Peyer's patch (tissue), 4 donors: ENCODE results near the gene IGFBPL1. TPM values are rescaled to one million over a fixed set of nuclear protein-coding genes. Genes with fewer than 3 reads are reported as not detected.

ENCODE experiments used
- DNase-seq, 3 donors: peaks; one replicate each; pipeline ENCODE4 v3.0.0-alpha.2; 2017 to 2019
- H3K27ac ChIP-seq, 4 donors: fragments of 200-600 bp; sonication (generic); one replicate each; pipeline ENCODE4 v1.5.1; 2016 to 2019
- H3K27me3 ChIP-seq, 2 donors: fragments of 200-600 bp; sonication (generic); one replicate each; pipeline ENCODE4 v1.5.1; 2019
- H3K36me3 ChIP-seq, 3 donors: fragments of 200-600 bp; sonication (generic); one replicate each; pipeline ENCODE4 v1.5.1; 2016 to 2019
- H3K4me1 ChIP-seq, 4 donors: fragments of 200-600 bp; sonication (generic); one replicate each; pipeline ENCODE4 v1.5.1; 2016 to 2019
- H3K4me3 ChIP-seq, 4 donors: fragments of 200-600 bp; sonication (generic); 1 replicate in 3 of 4; 2 replicates in 1 of 4; pipeline ENCODE4 v1.5.1; 2016 to 2019; ENCODE audit warnings: mild to moderate bottlenecking in 1 of 4
- H3K9me3 ChIP-seq, 4 donors: fragments of 200-600 bp; sonication (generic); one replicate each; pipeline ENCODE4 v1.5.1; 2016 to 2019; ENCODE audit warnings: mild to moderate bottlenecking in 1 of 4
- POLR2A ChIP-seq, 2 donors: fragments of 450-650 bp; IDR thresholded peaks; one replicate each; pipeline ENCODE4 v1.5.1; 2017; ENCODE audit warnings: antibody characterized with exemption in 2 of 2, mild to moderate bottlenecking in 2 of 2, moderate library complexity in 2 of 2
- total RNA-seq, 4 donors: library from RNA; depleted of rRNA; stranded (reverse); fragments of >200 nt; gene quantifications; one replicate each; pipeline ENCODE4 v1.1.0, GENCODE V29; 2016
- TF ChIP-seq, protein P1 (sequence below), 6 experiments: fragments of 450-650 bp in 4 of 6; fragments of 200-600 bp in 2 of 6; sonication (generic) in 1 of 6; IDR thresholded peaks; one replicate each; pipeline ENCODE4 v1.5.1; 2017 to 2019; ENCODE audit warnings: antibody characterized with exemption in 6 of 6, mild to moderate bottlenecking in 3 of 6, moderate library complexity in 1 of 6

IGFBPL1 gene
- total RNA-seq, 4 donors from 2014 or later, result 1.2 to 1.4 TPM; not detected in 2

DNA sequence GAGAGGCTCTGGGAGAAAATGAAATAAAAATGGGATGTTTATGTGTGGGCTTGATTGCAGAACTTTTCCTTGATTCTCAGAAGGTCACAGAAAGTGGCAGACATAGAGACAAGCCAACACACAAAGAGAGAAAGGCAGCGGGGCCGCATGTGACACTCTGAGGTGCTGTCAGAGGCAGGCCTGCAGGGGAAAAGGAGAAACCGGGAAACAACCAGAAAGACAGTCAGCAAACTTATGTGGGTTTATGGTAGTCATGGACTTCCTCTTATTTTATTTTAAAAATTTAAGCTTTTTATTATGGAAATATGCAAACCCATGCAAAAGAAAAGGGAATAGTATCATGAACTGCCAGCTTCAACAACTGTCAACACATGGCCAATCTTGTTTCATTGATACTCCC, 16.3 kb upstream of the IGFBPL1 start:
- no peak for DNase-seq
- no peaks in the 10 kb centered on the region for H3K9me3 ChIP-seq
- H3K4me3 ChIP-seq, result no peak overlapping the region
- no peaks in the 10 kb centered on the region for H3K4me1 ChIP-seq
- H3K27me3 ChIP-seq, result no peaks in the 10 kb centered on the region
- no peaks in the 10 kb centered on the region for H3K36me3 ChIP-seq
- no peak overlapping the region for H3K27ac ChIP-seq
- no peak for TF ChIP-seq POLR2A (IDR thresholded peaks at IDR 0.05)
- TF ChIP-seq, protein P1, sequence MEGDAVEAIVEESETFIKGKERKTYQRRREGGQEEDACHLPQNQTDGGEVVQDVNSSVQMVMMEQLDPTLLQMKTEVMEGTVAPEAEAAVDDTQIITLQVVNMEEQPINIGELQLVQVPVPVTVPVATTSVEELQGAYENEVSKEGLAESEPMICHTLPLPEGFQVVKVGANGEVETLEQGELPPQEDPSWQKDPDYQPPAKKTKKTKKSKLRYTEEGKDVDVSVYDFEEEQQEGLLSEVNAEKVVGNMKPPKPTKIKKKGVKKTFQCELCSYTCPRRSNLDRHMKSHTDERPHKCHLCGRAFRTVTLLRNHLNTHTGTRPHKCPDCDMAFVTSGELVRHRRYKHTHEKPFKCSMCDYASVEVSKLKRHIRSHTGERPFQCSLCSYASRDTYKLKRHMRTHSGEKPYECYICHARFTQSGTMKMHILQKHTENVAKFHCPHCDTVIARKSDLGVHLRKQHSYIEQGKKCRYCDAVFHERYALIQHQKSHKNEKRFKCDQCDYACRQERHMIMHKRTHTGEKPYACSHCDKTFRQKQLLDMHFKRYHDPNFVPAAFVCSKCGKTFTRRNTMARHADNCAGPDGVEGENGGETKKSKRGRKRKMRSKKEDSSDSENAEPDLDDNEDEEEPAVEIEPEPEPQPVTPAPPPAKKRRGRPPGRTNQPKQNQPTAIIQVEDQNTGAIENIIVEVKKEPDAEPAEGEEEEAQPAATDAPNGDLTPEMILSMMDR (IDR thresholded peaks at IDR 0.05), result no peak

GRCh38 chr9:38439916-38440301, 15.7 kb upstream of the IGFBPL1 start:
- no peaks in the 10 kb centered on the region for H3K27me3 ChIP-seq
- no peak for DNase-seq
- no peaks in the 10 kb centered on the region for H3K9me3 ChIP-seq
- no peaks in the 10 kb centered on the region for H3K36me3 ChIP-seq
- no peak for TF ChIP-seq POLR2A (IDR thresholded peaks at IDR 0.05)
- TF ChIP-seq, protein P1 (IDR thresholded peaks at IDR 0.05), result no peak
- no peak overlapping the region for H3K27ac ChIP-seq
- no peaks in the 10 kb centered on the region for H3K4me1 ChIP-seq
- no peak overlapping the region for H3K4me3 ChIP-seq

GRCh38 chr9:38439291-38439915, 15.1 kb upstream of the IGFBPL1 start:
- H3K4me1 ChIP-seq, result no peaks in the 10 kb centered on the region

GRCh38 chr9:38437193-38437823, 13.1 kb upstream of the IGFBPL1 start:
- Histone ChIP-seq H3K4me3 (no peak overlapping the region), H3K27ac (no peak overlapping the region), H3K9me3 (no peaks in the 10 kb centered on the region), H3K27me3 (no peaks in the 10 kb centered on the region), H3K4me1 (no peaks in the 10 kb centered on the region), H3K36me3 (no peaks in the 10 kb centered on the region)
- no peak for TF ChIP-seq POLR2A (IDR thresholded peaks at IDR 0.05)
- TF ChIP-seq, protein P1 (IDR thresholded peaks at IDR 0.05), result no peak
- DNase-seq, result no peak

More at GRCh38 chr9:38439291-38439915, 15.1 kb upstream of the IGFBPL1 start:
- Histone ChIP-seq H3K36me3 (no peaks in the 10 kb centered on the region), H3K9me3 (no peaks in the 10 kb centered on the region), H3K27ac (no peak overlapping the region), H3K27me3 (no peaks in the 10 kb centered on the region), H3K4me3 (no peak overlapping the region)
- no peak for TF ChIP-seq POLR2A (IDR thresholded peaks at IDR 0.05)
- TF ChIP-seq, protein P1 (IDR thresholded peaks at IDR 0.05), result no peak
- no peak for DNase-seq

DNA sequence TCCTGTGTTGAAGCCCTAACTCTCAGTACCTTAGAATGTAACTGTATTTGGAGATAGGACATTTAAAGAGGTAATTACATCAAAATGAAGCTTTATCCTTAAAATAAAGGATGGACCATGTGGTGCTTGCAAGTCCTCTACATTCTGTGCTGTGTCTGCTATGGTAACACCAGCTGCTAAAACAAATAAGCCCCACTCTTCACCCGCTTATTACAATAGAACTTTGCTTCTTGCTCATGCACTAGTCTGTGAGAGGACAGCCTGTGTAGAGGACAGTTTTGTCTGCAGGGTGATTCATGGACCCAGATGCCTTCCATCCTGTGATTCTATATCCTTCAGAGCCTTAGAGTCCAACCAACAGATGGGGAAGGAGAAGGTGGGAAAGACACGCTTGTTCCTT, 12.5 kb upstream of the IGFBPL1 start:
- no peaks in the 10 kb centered on the region for H3K9me3 ChIP-seq
- no peak overlapping the region for H3K27ac ChIP-seq
- TF ChIP-seq POLR2A (IDR thresholded peaks at IDR 0.05), result no peak
- TF ChIP-seq, protein P1 (IDR thresholded peaks at IDR 0.05), result no peak
- H3K36me3 ChIP-seq, result no peaks in the 10 kb centered on the region
- DNase-seq, result no peak
- no peaks in the 10 kb centered on the region for H3K27me3 ChIP-seq
- no peak overlapping the region for H3K4me3 ChIP-seq
- H3K4me1 ChIP-seq, result no peaks in the 10 kb centered on the region
